ENCODE measurements around the gene CPD.

DNA sequence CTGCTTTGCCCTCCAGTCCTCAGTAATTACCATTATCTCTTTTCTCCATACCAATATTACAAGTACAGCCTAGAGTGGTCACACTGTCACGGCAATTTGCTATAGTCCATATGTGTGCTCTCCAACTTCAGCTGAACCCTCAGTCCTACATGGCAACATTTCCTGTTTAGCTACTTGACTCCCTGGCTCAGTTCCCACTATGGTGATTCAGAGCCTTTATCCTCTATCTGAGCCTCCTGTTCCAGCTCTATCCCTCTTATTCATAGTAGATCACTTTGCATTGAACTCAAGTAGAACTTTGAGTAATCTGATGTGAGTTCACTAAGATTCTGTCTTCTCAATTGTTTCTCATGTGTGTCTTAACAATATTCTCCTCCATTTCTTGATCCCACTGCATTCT, 54.8 kb downstream of the CPD start:
- TF ChIP-seq EZH2 (IDR thresholded peaks at IDR 0.05; ENCODE audit: insufficient read depth, poor library complexity, severe bottlenecking) = no peak
- TF ChIP-seq EZH2phosphoT487 (IDR thresholded peaks at IDR 0.05; ENCODE audit: insufficient read depth, low read depth) = no peak
